HG03196 (cell line): ENCODE measurements around the gene FBXL16.

Source experiments
- ATAC-seq: cut with Tn5 transposase; IDR thresholded peaks from one replicate; pipeline ENCODE4 v1.9.1; 2021; ENCODE audit not compliant: unreplicated experiment

Gene FBXL16

DNA sequence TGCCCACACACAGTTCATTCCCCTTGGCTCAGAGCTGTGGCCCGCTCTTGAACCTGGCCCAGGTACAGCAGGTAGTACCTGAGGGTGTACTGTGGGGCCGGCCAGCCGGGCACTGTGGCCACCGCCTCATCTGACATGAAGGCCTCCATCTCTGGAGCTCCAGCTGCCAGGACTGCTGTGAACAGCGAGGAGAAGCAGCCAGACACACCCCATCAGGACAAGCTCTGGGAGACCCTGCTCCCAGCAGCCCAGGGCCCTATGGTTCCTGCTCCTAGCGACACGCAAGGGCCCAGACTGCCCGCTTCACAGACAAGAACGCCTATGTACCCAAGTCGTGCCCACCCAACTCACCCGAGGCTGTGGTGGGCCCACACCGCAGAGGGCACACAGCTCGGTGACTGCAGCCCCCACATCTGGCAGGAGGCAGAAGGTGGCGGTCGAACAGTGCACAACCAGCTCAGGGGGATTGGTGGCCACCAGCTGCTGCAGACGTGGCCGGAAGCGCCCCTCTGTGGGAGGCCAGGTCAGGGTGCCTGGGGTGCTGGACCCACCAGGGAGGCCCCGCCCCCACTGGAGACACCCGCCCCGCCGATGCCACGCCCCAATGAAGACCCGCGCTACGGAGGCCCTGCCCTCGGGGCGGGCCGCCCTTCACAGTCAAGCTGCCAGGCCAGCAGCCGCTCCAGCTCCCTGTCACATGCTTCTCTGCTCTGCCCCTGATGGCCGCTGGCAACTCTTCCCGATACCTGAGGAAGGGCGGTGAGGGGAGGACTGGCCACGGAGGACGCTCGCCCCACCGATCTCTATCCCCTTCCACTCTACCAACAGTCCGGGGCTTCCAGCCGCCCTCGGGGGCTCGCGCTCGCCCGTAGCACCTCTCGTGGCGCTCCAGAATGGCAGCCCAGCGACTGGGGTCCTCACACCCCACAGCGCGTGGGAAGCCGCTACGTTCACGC is 26.5 kb downstream of the FBXL16 start:
- ATAC-seq, result no peak

DNA sequence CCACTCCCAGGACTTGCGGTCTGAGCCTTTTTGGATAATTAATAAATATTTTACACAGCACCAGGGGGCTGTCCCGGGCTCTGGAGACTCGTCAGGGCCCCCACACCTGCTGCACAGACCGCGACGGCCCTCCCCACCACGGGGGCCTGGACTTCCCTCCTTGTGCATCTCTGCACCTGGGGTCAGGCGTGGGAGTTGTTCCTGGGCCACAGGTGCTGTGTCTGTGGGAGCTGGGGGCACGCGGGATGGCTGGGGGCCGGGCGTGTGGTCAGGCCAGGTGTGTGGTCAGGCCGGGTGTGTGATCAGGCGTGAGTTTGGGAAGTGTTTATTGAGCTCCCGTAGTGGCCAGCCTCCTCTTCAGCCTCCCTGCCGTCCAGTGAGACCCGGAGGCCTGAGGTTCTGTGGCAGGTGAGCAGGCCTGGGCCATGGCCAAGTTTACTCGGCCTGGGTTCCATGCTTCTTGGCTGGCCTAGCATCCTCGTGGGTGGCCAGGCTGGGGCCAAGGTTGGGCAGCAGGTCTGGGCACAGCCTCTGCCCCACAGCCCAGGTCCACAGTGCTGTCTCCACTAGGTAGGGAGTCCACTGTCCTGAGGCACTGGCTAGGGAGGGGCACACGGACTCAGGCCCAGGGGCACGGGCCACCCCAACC is 27.3 kb downstream of the FBXL16 start:
- no peak for ATAC-seq

DNA sequence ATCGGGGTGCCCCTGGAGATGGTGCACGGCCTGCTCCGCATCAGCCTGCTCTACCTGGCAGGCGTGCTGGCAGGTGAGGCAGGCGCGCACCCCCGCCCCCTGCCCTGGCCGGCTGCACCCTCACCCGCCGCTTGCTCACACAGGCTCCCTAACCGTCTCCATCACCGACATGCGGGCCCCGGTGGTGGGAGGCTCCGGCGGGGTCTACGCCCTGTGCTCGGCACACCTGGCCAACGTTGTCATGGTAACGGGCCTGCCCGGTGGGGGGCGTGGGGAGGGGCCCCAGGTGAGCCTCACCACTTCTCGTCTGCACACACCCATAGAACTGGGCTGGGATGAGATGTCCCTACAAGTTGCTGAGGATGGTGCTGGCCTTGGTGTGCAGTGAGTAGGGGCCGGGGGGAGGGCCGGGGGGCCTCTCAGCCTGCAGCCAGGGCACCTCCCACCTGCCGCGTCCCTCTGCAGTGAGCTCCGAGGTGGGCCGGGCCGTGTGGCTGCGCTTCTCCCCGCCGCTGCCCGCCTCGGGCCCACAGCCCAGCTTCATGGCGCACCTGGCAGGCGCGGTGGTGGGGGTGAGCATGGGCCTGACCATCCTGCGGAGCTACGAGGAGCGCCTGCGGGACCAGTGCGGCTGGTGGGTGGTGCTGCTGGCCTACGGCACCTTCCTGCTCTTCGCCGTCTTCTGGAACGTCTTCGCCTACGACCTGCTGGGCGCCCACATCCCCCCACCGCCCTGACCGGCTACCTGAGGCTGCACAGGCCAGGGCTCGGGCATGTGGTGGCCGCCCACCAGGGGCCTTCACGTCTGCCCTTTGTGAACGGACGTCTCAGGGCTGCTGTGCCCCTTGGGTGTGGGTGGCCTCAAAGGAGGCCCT is 28.0 kb downstream of the FBXL16 start:
- ATAC-seq, result no peak

DNA sequence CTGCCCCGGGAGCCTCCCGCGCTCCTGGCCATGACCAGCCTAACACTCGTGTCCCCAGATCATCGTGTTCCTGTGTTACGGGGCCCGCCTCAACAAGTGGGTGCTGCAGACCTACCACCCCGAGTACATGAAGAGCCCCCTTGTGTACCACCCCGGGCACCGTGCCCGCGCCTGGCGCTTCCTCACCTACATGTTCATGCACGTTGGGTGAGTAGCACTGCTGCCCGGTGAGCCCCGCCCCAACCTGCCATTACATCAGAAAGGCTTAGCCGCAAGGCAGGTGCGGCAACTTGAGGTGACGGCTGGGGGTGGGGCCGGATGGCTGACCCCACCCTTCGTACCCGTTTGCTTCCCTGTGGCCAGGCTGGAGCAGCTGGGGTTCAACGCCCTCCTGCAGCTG is 28.7 kb downstream of the FBXL16 start:
- no peak for ATAC-seq

DNA sequence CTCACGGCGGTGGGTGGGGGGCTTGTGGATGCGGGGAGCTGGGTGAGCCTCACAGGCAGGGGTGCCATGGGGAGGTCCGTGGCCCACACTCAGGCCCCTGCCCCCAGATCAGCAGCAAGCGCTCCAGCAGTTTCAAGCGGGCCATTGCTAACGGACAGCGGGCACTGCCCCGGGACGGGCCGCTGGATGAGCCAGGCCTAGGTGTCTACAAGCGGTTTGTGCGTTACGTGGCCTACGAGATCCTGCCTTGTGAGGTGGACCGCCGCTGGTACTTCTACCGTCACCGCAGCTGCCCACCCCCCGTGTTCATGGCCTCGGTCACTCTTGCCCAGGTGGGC is 29.1 kb downstream of the FBXL16 start:
- ATAC-seq, result no peak

DNA sequence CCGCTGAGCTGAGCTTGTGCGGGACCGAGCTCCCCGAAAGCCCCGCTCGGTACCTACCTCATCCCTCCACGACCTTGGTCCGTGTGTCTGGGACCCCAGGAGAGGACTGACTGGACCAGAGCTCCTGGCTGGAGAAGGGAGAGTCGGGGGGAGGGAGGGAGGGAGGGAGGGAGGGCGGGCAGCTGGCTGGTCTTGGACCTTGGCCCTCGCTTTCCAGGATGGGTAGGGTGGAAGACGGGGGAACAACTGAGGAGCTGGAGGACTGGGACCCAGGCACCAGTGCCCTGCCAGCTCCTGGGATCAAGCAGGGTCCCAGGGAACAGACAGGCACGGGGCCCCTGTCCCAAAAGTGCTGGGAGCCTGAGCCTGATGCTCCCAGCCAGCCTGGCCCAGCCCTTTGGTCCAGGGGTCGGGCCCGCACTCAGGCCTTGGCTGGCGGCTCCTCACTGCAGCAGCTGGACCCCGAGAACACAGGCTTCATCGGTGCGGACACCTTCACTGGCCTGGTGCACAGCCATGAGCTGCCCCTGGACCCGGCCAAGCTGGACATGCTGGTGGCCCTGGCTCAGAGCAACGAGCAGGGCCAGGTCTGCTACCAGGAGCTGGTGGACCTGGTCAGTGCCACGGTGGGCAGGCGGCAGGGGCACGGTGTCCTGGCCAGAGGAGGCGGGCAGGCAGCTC is 29.6 kb downstream of the FBXL16 start:
- no peak for ATAC-seq

DNA sequence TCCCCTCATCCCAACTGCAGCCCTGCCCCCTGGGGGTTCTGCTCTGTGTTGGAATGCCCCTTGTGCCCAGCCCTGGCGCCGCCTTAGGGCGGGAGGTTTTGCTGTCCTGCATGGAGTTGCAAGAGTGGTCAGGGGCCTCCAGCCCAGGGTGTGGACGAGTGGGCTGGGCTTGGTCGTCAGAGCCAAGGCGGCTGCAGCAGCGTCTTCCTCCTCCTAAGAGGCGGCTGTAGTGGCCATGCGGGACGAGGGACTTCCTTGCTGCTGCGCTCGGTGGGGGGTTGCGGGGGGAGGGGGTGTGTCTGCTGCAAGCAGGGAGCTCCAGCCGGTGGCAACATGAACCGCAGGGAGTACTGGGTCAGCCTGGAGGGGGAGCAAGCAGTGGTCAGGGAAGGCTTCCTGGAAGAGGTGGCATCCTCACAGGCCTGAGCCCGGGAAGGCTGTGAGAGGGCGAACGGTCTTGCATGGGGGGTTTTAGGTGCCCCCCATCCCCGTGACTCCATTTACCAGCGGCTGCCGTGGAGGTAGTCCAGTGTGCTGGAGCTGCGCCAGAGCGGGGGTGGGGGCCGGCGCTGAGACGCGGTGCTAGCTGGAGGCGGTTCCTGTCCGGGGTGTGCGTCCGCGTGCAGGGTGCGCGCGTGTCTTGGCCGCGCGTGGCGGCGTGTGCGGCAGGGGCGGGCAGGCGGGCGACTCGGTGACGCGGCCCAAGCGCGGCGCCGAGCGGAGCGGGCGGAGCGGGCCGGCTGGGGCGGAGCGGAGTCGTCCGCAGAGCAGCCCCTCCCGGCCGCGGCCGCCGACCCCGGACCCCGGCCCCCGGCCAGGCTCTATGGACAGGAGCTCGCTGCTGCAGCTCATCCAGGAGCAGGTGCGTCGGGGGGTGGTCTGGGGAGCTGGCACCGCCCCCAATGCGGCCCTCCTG is 30.4 kb downstream of the FBXL16 start, which contains the start of gene RHBDL1:
TSS of gene RHBDL1 (plus strand) at position 704 of the 916 bp plus-strand sequence. CDS start at position 824, 120 bp downstream.
- ATAC-seq, result no peak

DNA sequence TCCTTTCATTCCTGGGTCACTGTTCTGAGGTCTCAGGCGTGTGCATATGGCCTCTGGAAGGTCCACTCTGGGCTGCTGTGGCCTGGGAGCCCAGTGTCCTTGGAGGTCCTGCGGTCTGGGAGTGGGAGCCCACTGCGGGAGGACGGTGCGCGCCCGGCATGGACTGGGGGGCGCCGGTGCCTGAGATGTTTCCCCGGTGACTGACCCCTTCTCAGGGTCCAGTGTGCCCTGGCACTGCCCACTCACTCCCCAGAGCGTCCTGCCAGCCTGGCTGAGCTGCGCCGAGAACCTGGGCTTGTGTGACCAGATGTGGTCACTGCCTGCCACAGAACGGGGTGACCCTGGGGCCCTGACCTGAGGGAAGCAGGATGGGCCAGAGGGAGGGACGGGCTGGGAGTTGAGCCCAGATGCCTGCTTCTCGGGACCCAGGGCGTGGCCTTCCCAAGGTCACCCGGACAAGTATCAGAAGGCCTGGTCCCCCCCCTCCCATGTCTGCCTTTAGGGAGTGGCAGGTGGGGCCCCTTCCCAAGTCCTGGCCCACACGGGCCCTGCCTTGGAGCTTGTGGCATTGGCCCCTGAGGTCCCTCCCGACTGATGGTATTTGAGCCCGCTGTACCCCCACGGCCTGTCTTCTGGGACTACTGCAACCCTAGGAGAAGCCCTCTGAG is 31.3 kb downstream of the FBXL16 start:
- ATAC-seq, result no peak

DNA sequence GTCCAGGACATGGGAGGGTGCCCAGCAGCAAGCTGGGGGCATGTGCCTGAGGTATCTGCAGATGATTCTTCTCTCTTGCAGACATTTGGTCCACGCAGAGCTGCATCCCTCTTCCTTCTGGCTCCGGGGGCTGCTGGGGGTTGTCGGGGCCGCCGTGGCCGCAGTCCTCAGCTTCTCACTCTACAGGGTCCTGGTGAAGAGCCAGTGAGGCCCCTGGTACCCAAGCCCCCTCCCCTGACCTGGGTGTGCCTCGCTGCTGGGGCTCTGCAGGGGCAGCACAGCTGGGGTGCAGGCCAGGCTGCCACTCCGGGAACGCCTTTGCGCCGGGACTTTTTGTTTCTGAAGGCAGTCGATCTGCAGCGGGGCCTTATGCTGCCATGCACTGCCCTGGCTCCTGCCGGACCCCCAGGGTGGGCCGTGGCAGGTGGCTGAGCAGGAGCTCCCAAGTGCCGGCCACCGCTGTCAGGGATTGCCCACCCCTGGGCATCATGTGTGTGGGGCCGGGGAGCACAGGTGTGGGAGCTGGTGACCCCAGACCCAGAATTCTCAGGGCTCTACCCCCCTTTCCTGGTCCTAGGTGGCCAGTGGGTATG is 32.1 kb downstream of the FBXL16 start:
- ATAC-seq, result no peak

DNA sequence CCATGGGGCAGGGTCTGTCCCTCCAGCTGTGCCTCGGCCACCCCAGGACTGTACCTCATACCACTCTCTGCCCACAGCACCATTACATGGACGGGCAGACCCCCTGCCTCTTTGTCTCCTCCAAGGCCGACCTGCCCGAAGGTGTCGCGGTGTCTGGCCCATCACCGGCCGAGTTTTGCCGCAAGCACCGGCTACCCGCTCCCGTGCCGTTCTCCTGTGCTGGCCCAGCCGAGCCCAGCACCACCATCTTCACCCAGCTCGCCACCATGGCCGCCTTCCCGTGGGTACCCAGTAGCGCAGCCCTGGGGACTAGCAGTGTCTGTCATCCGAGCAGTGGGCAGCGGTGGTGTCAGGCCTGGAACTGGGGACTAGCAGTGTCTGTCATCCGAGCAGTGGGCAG is 32.8 kb downstream of the FBXL16 start:
- ATAC-seq, result no peak

DNA sequence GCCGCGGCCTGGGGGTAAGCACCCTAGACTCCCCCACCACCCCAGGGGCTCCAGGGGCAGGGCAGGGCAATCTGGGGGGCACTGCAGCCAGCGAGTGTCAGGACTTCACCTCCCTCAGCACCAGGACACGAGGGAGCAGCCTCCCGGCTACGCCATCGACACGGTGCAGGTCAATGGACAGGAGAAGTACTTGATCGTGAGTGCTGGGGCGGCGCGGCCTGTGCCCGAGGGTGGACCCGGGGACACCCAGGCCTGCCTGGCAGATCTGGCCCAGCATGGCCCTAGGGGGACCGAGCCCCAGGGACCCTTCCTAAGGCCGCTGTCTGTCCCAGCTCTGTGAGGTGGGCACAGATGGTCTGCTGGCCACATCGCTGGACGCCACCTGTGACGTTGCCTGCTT is 33.2 kb downstream of the FBXL16 start:
- ATAC-seq, result no peak

DNA sequence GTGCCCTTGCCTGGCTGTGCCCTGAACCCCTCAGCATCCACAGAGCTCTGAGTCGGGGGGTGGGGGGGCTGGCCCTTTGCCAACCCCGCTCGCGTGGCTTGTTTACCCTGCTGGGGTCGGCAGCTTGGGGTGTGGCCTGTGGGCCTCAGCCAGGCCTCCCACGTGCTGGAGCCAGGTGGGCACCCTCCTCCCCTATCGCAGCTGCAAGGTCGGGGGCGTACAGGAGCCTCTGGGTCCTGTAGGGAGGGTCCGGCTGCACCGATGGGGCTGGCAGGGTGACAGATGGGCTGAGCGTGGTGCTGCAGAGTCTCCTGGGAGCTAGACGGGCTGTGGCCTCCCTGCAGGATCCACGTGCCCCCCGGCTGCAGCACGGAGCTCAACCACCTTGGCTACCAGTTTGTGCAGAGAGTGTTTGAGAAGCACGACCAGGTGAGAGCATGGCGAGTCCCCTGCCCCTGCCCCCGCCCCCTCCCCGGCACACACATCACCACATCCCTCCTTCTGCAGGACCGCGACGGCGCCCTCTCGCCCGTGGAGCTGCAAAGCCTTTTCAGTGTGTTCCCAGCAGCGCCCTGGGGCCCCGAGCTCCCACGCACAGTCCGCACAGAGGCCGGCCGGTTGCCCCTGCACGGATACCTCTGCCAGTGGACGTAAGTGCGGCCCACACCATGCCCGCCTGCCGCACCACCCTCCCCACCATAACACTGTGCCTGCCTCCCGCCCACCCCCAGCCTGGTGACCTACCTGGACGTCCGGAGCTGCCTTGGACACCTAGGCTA is 34.1 kb downstream of the FBXL16 start:
- ATAC-seq, result no peak

DNA sequence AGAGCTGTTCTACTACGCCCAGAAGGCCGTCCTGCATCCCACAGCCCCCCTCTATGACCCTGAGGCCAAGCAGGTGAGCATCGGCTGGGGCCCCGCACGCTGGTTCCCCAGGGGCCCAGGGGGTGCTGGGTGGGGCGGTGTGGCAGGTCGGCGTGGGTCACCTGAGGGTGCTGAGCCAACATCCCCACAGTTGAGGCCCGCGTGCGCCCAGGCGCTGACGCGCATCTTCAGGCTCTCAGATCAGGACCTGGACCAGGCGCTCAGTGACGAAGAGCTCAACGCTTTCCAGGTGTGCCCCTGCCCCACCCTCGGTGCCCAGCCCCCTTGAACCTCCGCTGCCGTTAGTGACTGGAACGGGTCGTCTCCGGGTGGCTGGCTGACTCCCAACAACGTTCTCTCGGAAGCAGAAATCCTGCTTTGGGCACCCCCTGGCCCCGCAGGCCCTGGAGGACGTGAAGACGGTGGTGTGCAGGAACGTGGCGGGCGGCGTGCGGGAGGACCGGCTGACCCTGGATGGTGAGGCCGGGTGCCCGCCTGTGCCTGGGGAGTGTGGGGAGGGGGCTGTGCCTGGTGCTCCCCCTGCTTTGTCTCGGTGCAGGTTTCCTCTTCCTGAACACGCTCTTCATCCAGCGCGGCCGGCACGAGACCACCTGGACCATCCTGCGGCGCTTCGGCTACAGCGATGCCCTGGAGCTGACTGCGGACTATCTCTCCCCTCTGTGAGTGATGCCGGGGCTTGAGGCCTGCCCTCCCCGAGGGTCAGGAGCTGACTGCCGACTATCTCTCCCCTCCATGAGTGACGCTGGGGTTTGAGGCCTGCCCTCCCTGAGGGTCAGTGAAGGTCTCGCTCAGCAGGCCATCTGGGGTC is 34.9 kb downstream of the FBXL16 start:
- no peak for ATAC-seq

DNA sequence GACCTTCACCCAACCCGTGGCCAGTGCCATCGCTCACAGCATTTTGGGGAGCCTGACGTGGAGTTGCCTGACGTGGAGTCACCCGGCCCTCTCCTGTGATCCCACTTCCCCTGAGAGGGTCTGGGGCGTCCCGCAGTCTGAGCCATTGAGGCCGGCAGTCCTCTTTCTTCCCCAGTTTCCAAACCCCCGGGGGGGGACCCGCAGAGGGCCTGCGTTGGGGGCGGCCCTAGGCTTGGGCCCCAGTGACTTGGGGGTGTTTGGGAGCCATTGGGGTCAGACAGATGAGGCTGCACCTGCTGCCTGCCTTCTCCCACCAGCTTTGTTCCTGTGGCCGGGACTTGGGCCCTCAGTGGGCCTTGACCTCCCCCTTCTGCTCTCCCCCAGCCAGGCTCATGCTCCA is 35.9 kb downstream of the FBXL16 start:
- no peak for ATAC-seq

DNA sequence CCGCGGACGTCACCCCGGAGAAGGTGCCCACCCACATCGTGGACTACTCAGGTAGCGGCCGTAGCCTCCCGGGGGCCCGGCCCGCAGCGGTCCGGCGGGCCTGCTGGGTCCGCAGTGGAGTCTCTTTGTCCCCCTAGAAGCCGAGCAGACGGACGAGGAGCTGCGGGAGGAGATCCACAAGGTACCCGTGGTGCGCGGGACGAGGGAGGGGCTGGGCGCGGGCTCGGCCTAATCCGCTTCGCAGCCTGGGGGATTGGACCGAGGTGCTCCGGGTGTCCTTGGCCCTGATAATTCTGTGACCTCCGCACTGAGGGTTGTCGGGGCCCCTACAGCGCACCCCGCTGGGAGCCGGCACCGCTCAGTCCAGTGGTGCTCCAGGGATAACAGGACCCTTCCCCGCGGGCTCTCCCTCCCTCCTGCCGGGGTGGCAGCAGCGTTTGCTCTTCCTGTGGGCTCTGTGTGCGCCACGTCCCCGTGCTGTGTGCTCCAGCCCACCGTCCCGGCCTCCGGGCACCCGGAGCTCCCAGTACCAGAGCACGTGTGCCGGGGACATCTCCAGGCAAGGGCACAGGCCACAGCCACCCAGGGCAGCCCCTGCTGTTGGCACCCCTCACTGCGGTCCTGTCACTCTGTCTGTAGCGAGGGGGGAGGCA is 37.0 kb downstream of the FBXL16 start:
- no peak for ATAC-seq

DNA sequence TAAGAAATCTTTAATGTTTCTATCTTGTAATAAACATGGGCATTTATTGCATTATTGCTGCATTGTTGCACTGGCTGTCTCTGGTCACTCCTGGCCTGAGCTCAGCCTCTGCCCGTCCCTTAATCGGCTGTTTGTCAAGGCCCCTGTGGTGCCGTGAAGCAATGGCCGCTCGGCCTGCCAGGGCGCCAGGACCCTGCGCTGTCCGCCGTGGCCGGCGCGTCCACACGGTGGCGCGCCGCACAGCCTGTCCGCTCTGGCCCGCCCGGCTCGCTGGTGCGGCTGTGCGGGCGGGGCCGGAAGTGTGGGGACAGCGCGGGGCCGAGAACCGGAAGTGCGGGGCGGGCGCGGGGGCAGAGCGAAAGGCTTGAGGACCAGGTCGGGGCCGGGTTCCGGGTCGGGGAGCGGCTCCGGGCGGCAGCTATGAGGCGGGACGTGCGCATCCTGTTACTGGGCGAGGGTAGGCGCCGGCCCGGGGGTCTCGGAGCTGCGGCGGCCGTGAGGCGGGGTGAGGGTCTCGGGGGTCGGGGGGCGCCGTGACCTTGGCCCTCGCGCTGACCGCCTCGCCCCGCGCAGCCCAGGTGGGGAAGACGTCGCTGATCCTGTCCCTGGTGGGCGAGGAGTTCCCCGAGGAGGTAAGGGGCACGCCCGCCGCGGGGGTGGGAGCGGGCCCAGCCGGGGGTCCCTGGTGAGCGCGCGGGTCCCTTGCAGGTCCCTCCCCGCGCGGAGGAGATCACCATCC is 37.7 kb downstream of the FBXL16 start, which contains the start of gene RHOT2:
TSS of gene RHOT2 (plus strand) at position 353 of the 739 bp plus-strand sequence. CDS start at position 421, 68 bp downstream.
- ATAC-seq, result peak; percentile 65
